Pancreas (tissue), 10 donors: ENCODE results near the gene FADD. TPM values are rescaled to one million over a fixed set of nuclear protein-coding genes. Genes with fewer than 3 reads are reported as not detected.
"Not testable (repeated sequence)": the region's sequence is repeated elsewhere in the genome, so short reads cannot be mapped to it uniquely, and the experiment has no call there.

ENCODE experiments used
- ATAC-seq, 4 donors: fragments of 200-7000 bp; cut with Tn5 transposase; one replicate each; pipeline versions ENCODE4 v1.8.0 to v1.9.1; 2020; ENCODE audit warnings: mild to moderate bottlenecking in 4 of 4, moderate library complexity in 4 of 4
- DNase-seq, 6 donors: peaks; one replicate each; pipeline ENCODE4 v3.0.0-alpha.2; 2020
- FAIRE-seq: peaks from 2 replicates; lab custom pipeline; 2012; peaks lifted over from hg19 to GRCh38; lab: Jason Lieb, UNC
- H3K27ac ChIP-seq, 4 donors: fragments of 200-600 bp; sonication (generic); 1 replicate in 3 of 4; 2 replicates in 1 of 4; pipeline versions ENCODE4 v1.5.0 to v1.8.0; 2020
- H3K27me3 ChIP-seq, 4 donors: fragments of 200-600 bp; one replicate each; pipeline ENCODE4 v1.8.0; 2021
- H3K36me3 ChIP-seq, 3 donors: fragments of 200-600 bp; sonication (generic) in 1 of 3; one replicate each; pipeline versions ENCODE4 v1.5.0 to v1.8.0; 2020 to 2021
- H3K4me1 ChIP-seq, 3 donors: fragments of 200-600 bp; one replicate each; pipeline ENCODE4 v1.8.0; 2021
- H3K4me3 ChIP-seq, 4 donors: fragments of 200-600 bp; sonication (generic) in 2 of 4; one replicate each; pipeline versions ENCODE4 v1.5.0 to v1.8.0; 2020 to 2021
- H3K9me3 ChIP-seq, 4 donors: fragments of 200-600 bp; one replicate each; pipeline ENCODE4 v1.8.0; 2021
- CTCF ChIP-seq, 4 donors: fragments of 200-600 bp; sonication (generic) in 3 of 4; IDR thresholded peaks; one replicate each; pipeline versions ENCODE4 v1.5.0 to v1.8.0; 2021; ENCODE audit warnings: antibody characterized with exemption in 4 of 4
- WGBS, 2 donors: extraction: QIAGEN DNeasy Blood & Tissue Kit; methylation state at CpG; one replicate each; pipeline ENCODE4 v1.1.7; 2013; 5-methylcytosine and 5-hydroxymethylcytosine counted together
- intact Hi-C, 3 donors: fragments of 100-400 bp; cut with DNase I; formaldehyde crosslinking; loops; one replicate each; pipeline versions ENCODE4 v1.11.1 to v1.14.2; 2022
- polyA plus RNA-seq, 2 donors: library from polyadenylated mRNA; stranded (reverse); fragments of 200-250 nt; gene quantifications; one replicate each; pipeline ENCODE4 v1.2.3, GENCODE V29; 2013
- total RNA-seq, 6 donors: library from RNA; stranded (reverse); fragmentation: NEBNext Ultra II Directional in 4 of 6; extraction: Animal tissue kit (Norgen Biotek cat#: 25700) in 4 of 6; gene quantifications; one replicate each; pipeline versions ENCODE4 v1.2.1 to v1.2.4, GENCODE V29; 2021 to 2023
- donor health status: healthy with polysubstance abuse.
- donor health status: DM: no; HTN: no; CAD: no; lungs with moderate emphysema.
- donor health status: DM: no; HTN: no; CAD: no.
- donor health status: control.
- donor health status: control.
- donor health status: Bipolar disorder and iron deficiency.
- donor health status: DM: yes; HTN: yes; CAD: no.
- donor health status: DM: no; HTN: no; CAD: no.
- donor health status: DM: no; HTN: no; CAD: no.
- donor health status: DM: yes; HTN: yes; CAD: no.

Gene FADD
- total and polyA plus RNA-seq, 8 donors: 5.1 to 11.6 (median 7.6) TPM

- WGBS, 2 donors: 64 to 76% methylated on average over 15 of the region's 15 CpGs
- no peak for TF ChIP-seq CTCF (IDR thresholded peaks at IDR 0.05)
- no peaks in the 10 kb centered on the region for H3K36me3 ChIP-seq
- H3K4me1 ChIP-seq: no peaks in the 10 kb centered on the region
- intact Hi-C loops: loop anchor here in 2 of 3 donors (5.0 to 10.0 kb wide), 2 partner anchors 271 to 508 kb away; no protein-coding TSS in a partner anchor
- DNase-seq (peak in 1 of 6 donors; percentile 55), FAIRE-seq (no peak), ATAC-seq (no peak)
- no peak overlapping the region for H3K4me3 ChIP-seq
- no peaks in the 10 kb centered on the region for H3K9me3 ChIP-seq
- H3K27me3 ChIP-seq: no peaks in the 10 kb centered on the region
- no peak overlapping the region for H3K27ac ChIP-seq
These were observed 10.3 kb upstream of the FADD start for GRCh38 chr11:70192666-70193410.

- DNase-seq: peak in 1 of 6 donors; percentile 32
- no peak overlapping the region for H3K27ac ChIP-seq
- no peaks in the 10 kb centered on the region for H3K9me3 ChIP-seq
- ATAC-seq: no peak
- H3K27me3 ChIP-seq: no peaks in the 10 kb centered on the region
- WGBS, 2 donors: 46 to 66% methylated on average over 7 of the region's 7 CpGs
- intact Hi-C loops: loop anchor here in 2 of 3 donors (5.0 to 10.0 kb wide), 2 partner anchors 271 to 509 kb away; no protein-coding TSS in a partner anchor
- no peak for TF ChIP-seq CTCF (IDR thresholded peaks at IDR 0.05)
- no peaks in the 10 kb centered on the region for H3K36me3 ChIP-seq
- FAIRE-seq: no peak
- H3K4me3 ChIP-seq: no peak overlapping the region
- no peaks in the 10 kb centered on the region for H3K4me1 ChIP-seq
These were observed 9.4 kb upstream of the FADD start for GRCh38 chr11:70193411-70194292.

GRCh38 chr11:70194792-70195791, 8.0 kb upstream of the FADD start:
- H3K4me3 ChIP-seq: no peak overlapping the region
- H3K4me1 ChIP-seq: no peaks in the 10 kb centered on the region
- no peak for ATAC-seq
- FAIRE-seq: no peak
- no peaks in the 10 kb centered on the region for H3K27me3 ChIP-seq
- WGBS, 2 donors: 37 to 61% methylated on average over 3 of the region's 3 CpGs
- no peaks in the 10 kb centered on the region for H3K9me3 ChIP-seq
- no peak overlapping the region for H3K27ac ChIP-seq
- H3K36me3 ChIP-seq: no peaks in the 10 kb centered on the region
- intact Hi-C loops: loop anchor here in 2 of 3 donors (5.0 to 10.0 kb wide), 2 partner anchors 273 to 510 kb away; no protein-coding TSS in a partner anchor
- no peak for DNase-seq
- TF ChIP-seq CTCF (IDR thresholded peaks at IDR 0.05): no peak

DNA sequence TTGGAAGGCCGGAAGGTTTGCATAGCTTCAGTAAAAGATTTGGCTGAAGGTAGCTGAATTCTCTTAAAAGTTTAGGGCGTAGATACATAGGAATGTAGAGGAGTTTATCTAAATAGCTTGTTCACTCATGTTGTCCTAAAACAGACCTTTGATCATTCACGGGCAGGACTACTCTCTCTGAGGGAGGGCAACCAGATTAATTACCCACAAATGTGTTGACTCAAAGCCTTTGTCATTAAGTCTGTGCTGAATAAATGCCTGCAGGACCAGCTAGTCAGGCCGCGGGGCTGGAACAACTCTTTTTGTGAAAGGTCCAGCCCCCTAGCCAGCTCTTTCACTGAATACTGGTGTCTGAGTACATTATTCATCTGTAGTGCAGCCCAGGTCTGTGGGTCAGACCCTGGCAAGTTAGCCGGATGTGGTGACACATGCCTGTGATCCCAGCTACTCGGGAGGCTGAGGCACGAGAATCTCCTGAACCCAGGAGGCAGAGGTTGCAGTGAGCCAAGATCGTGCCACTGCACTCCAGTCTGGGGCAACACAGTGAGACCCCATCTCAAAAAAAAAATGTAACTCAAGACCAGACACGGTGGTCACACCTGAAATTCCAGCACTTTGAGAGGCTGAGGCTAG, 2.8 kb upstream of the FADD start:
- TF ChIP-seq CTCF (IDR thresholded peaks at IDR 0.05): no peak
- ATAC-seq (no peak), DNase-seq (no peak)

DNA sequence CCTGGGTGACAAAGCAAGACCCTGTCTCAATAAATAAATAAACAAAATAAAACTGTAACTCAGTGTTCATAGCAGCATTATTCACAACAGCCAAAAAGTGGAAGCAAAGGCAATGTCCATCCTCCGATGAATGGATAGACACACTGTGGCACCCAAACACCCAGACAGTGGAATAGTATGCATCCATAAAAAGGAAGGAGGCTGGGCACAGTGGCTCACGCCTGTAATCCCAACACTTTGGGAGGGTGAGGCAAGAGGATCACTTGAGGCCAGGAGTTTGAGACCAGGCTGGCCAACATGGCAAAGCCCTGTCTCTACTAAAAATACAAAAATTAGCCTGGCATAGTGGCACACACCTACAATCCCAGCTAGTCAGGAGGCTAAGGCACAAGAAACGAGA, 2.0 kb upstream of the FADD start:
- ATAC-seq, H3K4me3 ChIP-seq, H3K27me3 ChIP-seq, H3K27ac ChIP-seq, intact Hi-C loops, H3K36me3 ChIP-seq, FAIRE-seq, H3K9me3 ChIP-seq: not testable (repeated sequence)
- WGBS, 2 donors: 86 to 94% methylated on average over 3 of the region's 3 CpGs
- peak in 1 of 6 donors; percentile 10 for DNase-seq
- H3K4me1 ChIP-seq: peaks cover 7 to 14% (median 7%) of the 10 kb centered on the region in 3 donors

More for the DNA sequence above, 2.8 kb upstream of the FADD start:
- Histone ChIP-seq H3K27me3 (no peaks in the 10 kb centered on the region), H3K27ac (no peak overlapping the region), H3K36me3 (no peaks in the 10 kb centered on the region), H3K4me1 (peaks cover 7 to 14% (median 7%) of the 10 kb centered on the region in 3 donors), H3K9me3 (no peaks in the 10 kb centered on the region), H3K4me3 (no peak overlapping the region)
- 66 to 71% methylated on average over 10 of the region's 10 CpGs for WGBS, 2 donors
- FAIRE-seq: no peak
- intact Hi-C loops: no loop called here
